B cell (primary cell): ENCODE measurements around the gene GMEB2.

Source experiments
- CTCF ChIP-seq: fragments of 200-600 bp; IDR thresholded peaks from one replicate; pipeline ENCODE4 v1.8.0; 2022; ENCODE audit warnings: antibody characterized with exemption, mild to moderate bottlenecking
- EZH2 ChIP-seq: IDR thresholded peaks from 2 replicates; pipeline ENCODE4 v1.6.1; 2012; ENCODE audit warnings: borderline replicate concordance, low read depth, mild to moderate bottlenecking, moderate library complexity, low read length; ENCODE audit not compliant: insufficient read depth, poor library complexity, severe bottlenecking

- TF ChIP-seq CTCF: no peak
- no peak for TF ChIP-seq EZH2
These were observed 2.4 kb downstream of the GMEB2 start for GRCh38 chr20:63624486-63624885.
